ENCODE measurements around the gene CPA1. TPM values are rescaled to one million over a fixed set of nuclear protein-coding genes. Genes with fewer than 3 reads are reported as not detected.
"Not testable (repeated sequence)": the region's sequence is repeated elsewhere in the genome, so short reads cannot be mapped to it uniquely, and the experiment has no call there.

CPA1 gene
- total and polyA plus RNA-seq, 8 donors = 0.34 to 1.5 (median 0.88) TPM; not detected in 1

DNA sequence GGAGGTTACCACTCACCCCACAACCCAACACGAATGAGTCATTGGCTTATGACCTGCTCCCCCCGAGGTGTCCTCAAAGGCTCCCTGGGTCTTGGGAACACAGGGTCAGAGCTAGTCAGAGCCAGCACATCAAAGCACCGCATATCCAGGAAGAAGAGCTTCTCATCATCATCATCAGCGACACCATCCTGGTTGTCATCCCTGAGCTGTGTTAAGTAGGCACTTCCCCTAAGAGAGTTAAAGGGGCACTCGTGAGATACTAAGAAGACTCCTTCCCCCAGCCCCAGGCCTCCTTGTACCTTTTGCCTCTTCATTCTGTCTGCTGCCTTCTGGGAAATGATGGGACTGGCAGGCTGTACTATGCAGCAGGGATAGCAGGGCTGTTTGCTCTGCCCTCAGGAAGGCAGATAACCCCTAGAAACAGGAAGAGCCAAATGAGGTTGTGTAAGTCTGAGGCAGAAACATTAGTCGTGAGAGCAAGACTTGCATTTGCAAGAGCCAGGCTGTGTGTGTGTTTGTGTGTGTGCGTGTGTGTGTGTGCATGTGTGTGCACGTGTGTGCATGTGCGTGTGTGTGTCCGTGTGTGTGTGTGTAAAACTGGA, 11.1 kb upstream of the CPA1 start:
- Histone ChIP-seq H3K9me3 (no peaks in the 10 kb centered on the region), H3K4me1 (peaks cover 2 to 12% of the 10 kb centered on the region in 2 donors), H3K27ac (peak overlapping the region; percentile 34 to 48), H3K27me3 (no peaks in the 10 kb centered on the region), H3K36me3 (no peaks in the 10 kb centered on the region), H3K4me3 (no peak overlapping the region)
- intact Hi-C loops (cut with DNase I) = no loop called here
- peak; percentile 24 for ATAC-seq
- TF ChIP-seq, protein P1, sequence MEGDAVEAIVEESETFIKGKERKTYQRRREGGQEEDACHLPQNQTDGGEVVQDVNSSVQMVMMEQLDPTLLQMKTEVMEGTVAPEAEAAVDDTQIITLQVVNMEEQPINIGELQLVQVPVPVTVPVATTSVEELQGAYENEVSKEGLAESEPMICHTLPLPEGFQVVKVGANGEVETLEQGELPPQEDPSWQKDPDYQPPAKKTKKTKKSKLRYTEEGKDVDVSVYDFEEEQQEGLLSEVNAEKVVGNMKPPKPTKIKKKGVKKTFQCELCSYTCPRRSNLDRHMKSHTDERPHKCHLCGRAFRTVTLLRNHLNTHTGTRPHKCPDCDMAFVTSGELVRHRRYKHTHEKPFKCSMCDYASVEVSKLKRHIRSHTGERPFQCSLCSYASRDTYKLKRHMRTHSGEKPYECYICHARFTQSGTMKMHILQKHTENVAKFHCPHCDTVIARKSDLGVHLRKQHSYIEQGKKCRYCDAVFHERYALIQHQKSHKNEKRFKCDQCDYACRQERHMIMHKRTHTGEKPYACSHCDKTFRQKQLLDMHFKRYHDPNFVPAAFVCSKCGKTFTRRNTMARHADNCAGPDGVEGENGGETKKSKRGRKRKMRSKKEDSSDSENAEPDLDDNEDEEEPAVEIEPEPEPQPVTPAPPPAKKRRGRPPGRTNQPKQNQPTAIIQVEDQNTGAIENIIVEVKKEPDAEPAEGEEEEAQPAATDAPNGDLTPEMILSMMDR (IDR thresholded peaks at IDR 0.05) = no peak
- peak in 1 of 4 donors; percentile 44 for DNase-seq

DNA sequence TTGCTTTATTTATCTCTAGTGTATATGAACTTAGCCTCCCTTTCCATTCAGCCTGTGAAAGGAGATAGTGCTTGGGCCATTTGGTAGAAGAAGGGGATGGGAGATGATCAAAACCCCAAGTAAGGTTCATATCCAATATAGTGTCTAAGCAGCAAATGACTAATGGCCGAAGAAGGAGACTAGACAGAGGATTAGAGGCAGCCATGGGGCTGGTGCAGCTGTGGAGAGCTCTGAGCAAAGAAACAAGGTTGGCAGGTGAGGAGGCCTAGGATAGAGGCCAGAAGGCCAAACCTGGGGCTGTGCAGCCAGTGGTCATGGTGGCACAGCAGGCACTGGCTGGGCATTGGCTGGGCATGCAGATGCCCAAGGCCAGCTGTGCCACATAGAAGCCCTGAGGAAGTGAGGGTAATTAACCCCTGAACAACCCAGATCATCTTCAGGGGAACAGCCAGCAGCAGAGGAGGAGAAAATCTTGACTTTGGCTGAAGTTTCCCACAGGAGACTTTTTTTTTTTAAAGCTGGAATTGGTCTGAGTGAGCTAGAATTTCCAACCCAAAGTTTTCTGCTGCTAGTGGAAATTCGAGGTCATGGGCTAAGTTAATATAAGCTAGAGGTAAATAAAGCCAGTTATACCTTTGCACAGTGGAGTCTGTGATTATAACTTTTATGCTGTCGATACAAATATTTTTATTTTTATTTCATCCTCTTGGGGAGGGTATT, 10.3 kb upstream of the CPA1 start:
- no peak overlapping the region for H3K4me3 ChIP-seq
- H3K9me3 ChIP-seq = no peaks in the 10 kb centered on the region
- TF ChIP-seq, protein P1 (IDR thresholded peaks at IDR 0.05) = no peak
- DNase-seq (no peak), ATAC-seq (no peak)
- peaks cover 2 to 12% of the 10 kb centered on the region in 2 donors for H3K4me1 ChIP-seq
- intact Hi-C loops (cut with DNase I) = no loop called here
- H3K27ac ChIP-seq = peak overlapping the region; percentile 34 to 48
- no peaks in the 10 kb centered on the region for H3K27me3 ChIP-seq
- H3K36me3 ChIP-seq = no peaks in the 10 kb centered on the region

DNA sequence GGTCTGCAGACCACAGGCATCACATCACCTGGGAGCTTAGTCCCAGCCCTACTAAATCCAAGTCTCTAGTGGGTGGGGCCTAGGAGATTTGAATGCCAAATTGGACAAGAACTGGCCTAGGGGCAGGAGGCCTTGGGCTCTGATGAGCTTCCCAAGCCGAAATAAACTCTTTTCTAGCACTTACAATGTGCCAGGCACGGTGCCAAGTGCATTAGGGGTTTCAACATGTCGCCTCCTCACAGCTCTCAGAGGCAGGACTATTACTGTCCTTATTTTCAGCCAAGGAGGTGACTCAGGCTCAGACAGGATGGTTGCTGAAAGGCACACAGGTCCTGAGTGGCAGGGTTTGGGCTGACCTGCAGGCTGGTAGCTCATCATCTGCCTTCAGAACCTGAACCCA, 9.2 kb upstream of the CPA1 start:
- DNase-seq = peak in 1 of 4 donors; percentile 84
- Histone ChIP-seq H3K27ac (peak overlapping the region in 1 of 2 donors; percentile 1), H3K27me3 (no peaks in the 10 kb centered on the region), H3K36me3 (no peaks in the 10 kb centered on the region), H3K9me3 (peaks cover 0 to under 1% of the 10 kb centered on the region in 2 donors), H3K4me3 (no peak overlapping the region), H3K4me1 (peaks cover 2 to 12% of the 10 kb centered on the region in 2 donors)
- TF ChIP-seq, protein P1 (IDR thresholded peaks at IDR 0.05) = no peak
- no peak for ATAC-seq
- intact Hi-C loops (cut with DNase I) = no loop called here

DNA sequence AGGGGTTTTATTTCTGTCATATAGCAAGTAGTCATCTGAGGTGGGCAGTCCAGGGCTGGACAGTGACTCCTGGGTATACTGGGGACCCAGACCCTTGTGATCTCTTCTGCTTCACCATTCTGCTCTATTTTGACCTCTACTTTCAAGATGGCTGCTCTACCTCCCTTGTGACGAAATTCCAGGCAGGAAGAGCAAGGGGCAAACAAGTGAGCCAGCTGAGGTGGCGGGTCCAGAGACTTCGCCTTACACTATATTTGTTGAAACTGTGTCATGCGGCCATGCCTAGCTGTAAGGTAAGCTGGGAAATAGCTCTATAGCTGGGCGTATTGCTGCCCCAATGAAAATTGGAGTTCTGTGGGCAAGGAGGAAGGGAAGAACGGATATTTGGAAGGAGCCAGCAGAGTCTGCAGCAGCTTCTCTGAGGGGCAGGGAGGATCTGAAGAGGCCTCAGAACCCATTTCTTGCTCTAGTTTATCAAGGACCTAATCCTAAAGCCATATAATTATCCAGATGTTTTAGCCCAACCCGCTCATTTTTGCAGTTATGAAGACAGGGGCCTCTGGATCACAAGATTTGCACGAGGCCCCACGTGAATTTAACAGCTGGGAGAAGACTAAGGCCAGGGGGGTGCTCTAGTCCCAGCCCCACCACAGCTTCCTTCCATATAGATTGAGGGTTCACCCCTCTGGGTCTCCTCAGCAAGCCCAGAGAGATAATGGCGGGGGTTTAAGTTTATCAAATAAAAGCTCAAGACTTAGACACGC, 7.7 kb upstream of the CPA1 start:
- peaks cover 2 to 12% of the 10 kb centered on the region in 2 donors for H3K4me1 ChIP-seq
- H3K27ac ChIP-seq = peak overlapping the region; percentile 79 to 81
- DNase-seq = no peak
- TF ChIP-seq, protein P1 (IDR thresholded peaks at IDR 0.05) = no peak
- no peak overlapping the region for H3K4me3 ChIP-seq
- no peaks in the 10 kb centered on the region for H3K36me3 ChIP-seq
- ATAC-seq = no peak
- intact Hi-C loops (cut with DNase I) = no loop called here
- peaks cover 0 to 14% of the 10 kb centered on the region in 2 donors for H3K9me3 ChIP-seq
- no peaks in the 10 kb centered on the region for H3K27me3 ChIP-seq

DNA sequence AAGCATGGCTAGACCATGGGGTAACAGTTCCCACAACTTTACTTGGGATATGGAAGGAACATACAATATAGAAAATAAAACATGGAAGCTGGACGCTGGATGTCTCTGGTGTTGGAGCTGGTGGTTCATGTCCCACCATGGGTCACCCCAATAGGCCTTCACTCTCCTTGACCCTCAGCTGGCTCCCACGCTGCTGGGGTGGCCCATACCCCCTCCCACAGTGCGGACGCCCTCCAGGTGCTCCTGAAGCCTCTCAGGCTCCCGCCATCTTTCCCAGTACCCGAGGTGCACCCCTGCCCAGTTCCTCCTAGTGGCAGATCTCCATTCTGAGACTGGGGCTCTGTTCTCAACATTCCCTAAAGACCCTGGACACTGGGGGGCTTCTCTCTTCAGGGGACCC, 5.8 kb upstream of the CPA1 start:
- no peaks in the 10 kb centered on the region for H3K36me3 ChIP-seq
- ATAC-seq (no peak), DNase-seq (no peak)
- intact Hi-C loops (cut with DNase I) = no loop called here
- H3K27me3 ChIP-seq = no peaks in the 10 kb centered on the region
- peak overlapping the region; percentile 79 to 81 for H3K27ac ChIP-seq
- peaks cover 0 to 14% of the 10 kb centered on the region in 2 donors for H3K9me3 ChIP-seq
- TF ChIP-seq, protein P1 (IDR thresholded peaks at IDR 0.05) = no peak
- peaks cover 0 to 2% of the 10 kb centered on the region in 2 donors for H3K4me1 ChIP-seq
- no peak overlapping the region for H3K4me3 ChIP-seq

DNA sequence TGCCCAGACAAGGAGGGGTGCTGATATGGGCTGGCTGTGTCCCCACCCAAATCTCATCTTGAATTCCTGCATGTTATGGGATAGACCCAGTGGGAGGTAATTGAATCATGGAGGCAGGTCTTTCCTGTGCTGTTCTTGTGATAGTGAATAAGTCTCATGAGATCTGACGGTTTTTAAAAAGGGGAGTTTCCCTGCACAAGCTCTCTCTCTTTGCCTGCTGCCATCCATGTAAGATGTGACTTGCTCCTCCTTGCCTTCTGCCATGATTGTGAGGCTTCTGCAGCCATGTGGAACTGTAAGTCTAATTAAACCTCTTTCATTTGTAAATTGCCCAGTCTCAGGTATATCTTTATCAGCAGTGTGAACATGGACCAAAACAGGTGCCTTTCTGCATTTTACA, 3.8 kb upstream of the CPA1 start:
- ATAC-seq; H3K27ac ChIP-seq; H3K36me3 ChIP-seq; H3K27me3 ChIP-seq; H3K4me1 ChIP-seq; H3K4me3 ChIP-seq; DNase-seq; intact Hi-C loops (cut with DNase I): not testable (repeated sequence)
- H3K9me3 ChIP-seq = peaks cover 0 to 14% of the 10 kb centered on the region in 2 donors
